WTC11 (cell line): ENCODE measurements around the gene VEGFC. TPM values are rescaled to one million over a fixed set of nuclear protein-coding genes. Genes with fewer than 3 reads are reported as not detected.

Source experiments
- ATAC-seq: fragments of 200-7000 bp; cut with Tn5 transposase; 2 replicates; pipeline ENCODE4 v1.10.0; 2021; ENCODE audit warnings: mild to moderate bottlenecking, moderate library complexity
- CTCF ChIA-PET: fragments of 300-600 bp; sonication (Branson Sonifier 250); formaldehyde crosslinking; loops from one replicate; lab custom pipeline; 2021; ENCODE audit warnings: antibody characterized with exemption; lab: Charles Lee
- POLR2A ChIA-PET: fragments of 350-600 bp; sonication (Branson Sonifier 250); formaldehyde crosslinking; loops from one replicate; lab custom pipeline; 2021; ENCODE audit warnings: antibody characterized with exemption; lab: Charles Lee
- DNase-seq: peaks from one replicate; pipeline ENCODE4 v3.0.0; 2021; ENCODE audit warnings: low spot score
- H3K27ac Mint-ChIP-seq: 2 replicates; pipeline ENCODE4 v1.8.0; 2021; ENCODE audit warnings: mixed read lengths
- H3K27me3 Mint-ChIP-seq: 2 replicates; pipeline ENCODE4 v1.8.0; 2021; ENCODE audit warnings: low read depth, mild to moderate bottlenecking, moderate library complexity, mixed read lengths
- H3K36me3 Mint-ChIP-seq: 2 replicates; pipeline ENCODE4 v1.8.0; 2021; ENCODE audit warnings: mixed read lengths
- H3K4me1 Mint-ChIP-seq: 2 replicates; pipeline ENCODE4 v1.8.0; 2022; ENCODE audit warnings: mixed read lengths
- H3K4me3 Mint-ChIP-seq: 2 replicates; pipeline ENCODE4 v1.8.0; 2021; ENCODE audit warnings: mild to moderate bottlenecking, moderate library complexity, mixed read lengths
- H3K9me3 Mint-ChIP-seq: 2 replicates; pipeline ENCODE4 v1.8.0; 2021; ENCODE audit warnings: mixed read lengths
- AFF4 ChIP-seq: sonication (generic); formaldehyde crosslinking; IDR thresholded peaks from 2 replicates; pipeline ENCODE4 v1.8.1; 2023; ENCODE audit warnings: mild to moderate bottlenecking, missing genetic modification reagents, borderline replicate concordance
- AR ChIP-seq: fragments of 250-450 bp; sonication (Bioruptor Pico); IDR thresholded peaks from 2 replicates; pipeline ENCODE4 v1.9.0; 2021; ENCODE audit warnings: mild to moderate bottlenecking
- ATF2 ChIP-seq: sonication (generic); formaldehyde crosslinking; IDR thresholded peaks from 2 replicates; pipeline ENCODE4 v1.8.1; 2022; ENCODE audit warnings: low read depth, missing genetic modification reagents, borderline replicate concordance
- ERG ChIP-seq: fragments of 250-450 bp; sonication (Bioruptor Pico); IDR thresholded peaks from 2 replicates; pipeline ENCODE4 v1.8.0; 2021; ENCODE audit warnings: mild to moderate bottlenecking
- MYBL2 ChIP-seq: sonication (generic); formaldehyde crosslinking; IDR thresholded peaks from 2 replicates; pipeline ENCODE4 v1.8.1; 2023; ENCODE audit warnings: mild to moderate bottlenecking, moderate library complexity, missing genetic modification reagents
- NFYB ChIP-seq: sonication (generic); formaldehyde crosslinking; conservative IDR thresholded peaks from 2 replicates; pipeline ENCODE4 v1.8.0; 2022; ENCODE audit warnings: low read depth, missing genetic modification reagents
- NR2C2 ChIP-seq: sonication (generic); formaldehyde crosslinking; IDR thresholded peaks from 2 replicates; pipeline ENCODE4 v1.8.0; 2022; ENCODE audit warnings: mild to moderate bottlenecking, missing genetic modification reagents
- RELA ChIP-seq: sonication (generic); formaldehyde crosslinking; IDR thresholded peaks from 2 replicates; pipeline ENCODE4 v1.8.1; 2022; ENCODE audit warnings: missing genetic modification reagents, mild to moderate bottlenecking, borderline replicate concordance
- USF1 ChIP-seq: sonication (generic); formaldehyde crosslinking; IDR thresholded peaks from 2 replicates; pipeline ENCODE4 v1.8.0; 2022; ENCODE audit warnings: mild to moderate bottlenecking, missing genetic modification reagents
- USF2 ChIP-seq: sonication (generic); formaldehyde crosslinking; IDR thresholded peaks from 2 replicates; pipeline ENCODE4 v1.8.1; 2023; ENCODE audit warnings: mild to moderate bottlenecking, missing genetic modification reagents, moderate library complexity
- ZMAT4 ChIP-seq: fragments of 250-450 bp; sonication (Bioruptor Pico); IDR thresholded peaks from 2 replicates; pipeline ENCODE4 v1.9.0; 2021; ENCODE audit warnings: mild to moderate bottlenecking
- ZNF121 ChIP-seq: sonication (generic); formaldehyde crosslinking; IDR thresholded peaks from 2 replicates; pipeline ENCODE4 v1.8.0; 2023; ENCODE audit warnings: missing genetic modification reagents
- total RNA-seq: library from RNA; stranded (reverse); gene quantifications from 3 replicates; pipeline ENCODE4 v1.2.3, GENCODE V29; 2021

The VEGFC gene
- total RNA-seq, 1 experiment from 2014 or later: 0.61 TPM

GRCh38 chr4:176798540-176798939 is 5.8 kb upstream of the VEGFC start:
- POLR2A ChIA-PET: no interaction called here
- no peaks in the 10 kb centered on the region for H3K9me3 Mint-ChIP-seq
- no peak for TF ChIP-seq USF2
- no peak for TF ChIP-seq NR2C2 (CRISPR knock-in tag)
- no peak for TF ChIP-seq AR (CRISPR knock-in tag)
- TF ChIP-seq ERG (CRISPR knock-in tag): no peak
- TF ChIP-seq NFYB (CRISPR knock-in tag): no peak
- TF ChIP-seq ATF2 (CRISPR knock-in tag): no peak
- no peak for TF ChIP-seq AFF4 (CRISPR knock-in tag)
- TF ChIP-seq ZNF121 (CRISPR knock-in tag): no peak
- TF ChIP-seq RELA (CRISPR knock-in tag): no peak
- H3K36me3 Mint-ChIP-seq: no peaks in the 10 kb centered on the region
- peaks cover 12% of the 10 kb centered on the region for H3K27me3 Mint-ChIP-seq
- DNase-seq (no peak), ATAC-seq (no peak)
- H3K4me3 Mint-ChIP-seq: no peak overlapping the region
- H3K27ac Mint-ChIP-seq: no peak overlapping the region
- no peaks in the 10 kb centered on the region for H3K4me1 Mint-ChIP-seq
- CTCF ChIA-PET: no interaction called here

GRCh38 chr4:176795441-176795840 is 2.7 kb upstream of the VEGFC start:
- DNase-seq: no peak
- Mint-ChIP-seq H3K36me3 (no peaks in the 10 kb centered on the region), H3K27me3 (peaks cover 33% of the 10 kb centered on the region), H3K9me3 (no peaks in the 10 kb centered on the region), H3K4me1 (peaks cover 9% of the 10 kb centered on the region; the same call in 1 of the 2 replicates), H3K4me3 (no peak overlapping the region), H3K27ac (no peak overlapping the region)
- TF ChIP-seq MYBL2 (CRISPR knock-in tag): no peak
- TF ChIP-seq ZMAT4: no peak
- TF ChIP-seq USF1: no peak
- POLR2A ChIA-PET: no interaction called here
- CTCF ChIA-PET: interaction anchor here (1.2 kb wide), 1 partner anchor 252 kb away, joined by 3 read pairs; no protein-coding TSS in a partner anchor
- no peak for ATAC-seq
